IMR-90 (cell line): ENCODE measurements around the gene TAF10. TPM values are rescaled to one million over a fixed set of nuclear protein-coding genes. Genes with fewer than 3 reads are reported as not detected.

Experiments
- ATAC-seq: fragments of 200-7000 bp; cut with Tn5 transposase; 2 replicates; pipeline ENCODE4 v1.9.1; 2020; ENCODE audit warnings: low read depth, mild to moderate bottlenecking, moderate library complexity
- BruUV-seq: library from RNA; stranded (reverse); fragments of 400-500 nt; replicated peaks from 2 replicates; lab custom pipeline; 2021; lab: Mats Ljungman, UMichigan
- CTCF ChIA-PET: fragments of 300-600 bp; formaldehyde crosslinking; extraction: SDS; loops from one replicate; lab custom pipeline; 2021; ENCODE audit warnings: antibody characterized with exemption; lab: Yijun Ruan, JAX
- POLR2A ChIA-PET: fragments of 300-600 bp; sonication (Branson Sonifier 250); formaldehyde crosslinking; loops from one replicate; lab custom pipeline; 2022; ENCODE audit warnings: antibody characterized with exemption; ENCODE audit not compliant: unreplicated experiment; lab: Charles Lee
- DNase-seq: peaks from one replicate; pipeline ENCODE4 v3.0.0; 2013
- H2AFZ ChIP-seq: replicated peaks from 2 replicates; pipeline ENCODE3; 2013; ENCODE audit warnings: low read length, mild to moderate bottlenecking; ENCODE audit not compliant: poor library complexity
- H2AK5ac ChIP-seq: 2 replicates; pipeline ENCODE4 v1.6.1; 2013; ENCODE audit warnings: low read depth, low read length, inconsistent platforms
- H2AK9ac ChIP-seq: replicated peaks from 2 replicates; pipeline ENCODE3; 2013; ENCODE audit warnings: mild to moderate bottlenecking, low read depth, low read length, moderate library complexity; ENCODE audit not compliant: poor library complexity
- H2BK120ac ChIP-seq: 2 replicates; pipeline ENCODE4 v1.6.1; 2013; ENCODE audit warnings: low read depth, low read length, inconsistent platforms
- H2BK15ac ChIP-seq: 3 replicates; pipeline ENCODE4 v1.6.1; 2013; ENCODE audit warnings: low read depth, low read length, inconsistent platforms
- H2BK20ac ChIP-seq: 2 replicates; pipeline ENCODE4 v1.6.1; 2013; ENCODE audit warnings: low read depth, mild to moderate bottlenecking, inconsistent platforms, low read length, moderate library complexity
- H2BK5ac ChIP-seq: 2 replicates; pipeline ENCODE4 v1.6.1; 2013; ENCODE audit warnings: mild to moderate bottlenecking, low read depth, low read length, inconsistent platforms; ENCODE audit not compliant: poor library complexity, severe bottlenecking
- H3K14ac ChIP-seq: replicated peaks from 2 replicates; pipeline ENCODE4 v1.6.1; 2013; ENCODE audit warnings: low read depth, low read length, inconsistent platforms
- H3K18ac ChIP-seq: 2 replicates; pipeline ENCODE4 v1.6.1; 2013; ENCODE audit warnings: low read depth, low read length, control low read depth
- H3K23ac ChIP-seq: 2 replicates; pipeline ENCODE4 v1.6.1; 2013; ENCODE audit warnings: low read depth, low read length, inconsistent platforms
- H3K27ac ChIP-seq: 2 replicates; pipeline ENCODE4 v1.5.1; 2013; ENCODE audit warnings: mild to moderate bottlenecking, control low read depth, low read length; ENCODE audit not compliant: insufficient read depth
- H3K27me3 ChIP-seq: 2 replicates; pipeline ENCODE4 v1.6.1; 2013; ENCODE audit warnings: low read length; ENCODE audit not compliant: control insufficient read depth, insufficient read depth
- H3K36me3 ChIP-seq: 2 replicates; pipeline ENCODE4 v1.6.1; 2013; ENCODE audit warnings: low read length, mixed read lengths; ENCODE audit not compliant: control insufficient read depth, insufficient read depth
- H3K4ac ChIP-seq: 2 replicates; pipeline ENCODE4 v1.6.1; 2013; ENCODE audit warnings: low read depth, low read length, inconsistent platforms
- H3K4me1 ChIP-seq: 2 replicates; pipeline ENCODE4 v1.6.1; 2013; ENCODE audit warnings: low read length, mixed read lengths; ENCODE audit not compliant: control insufficient read depth, insufficient read depth
- H3K4me2 ChIP-seq: 2 replicates; pipeline ENCODE4 v1.6.1; 2013; ENCODE audit warnings: low read depth, mild to moderate bottlenecking, control low read depth, low read length, moderate library complexity
- H3K4me3 ChIP-seq: 2 replicates; pipeline ENCODE4 v1.5.1; 2013; ENCODE audit warnings: low read depth, mild to moderate bottlenecking, control low read depth, low read length, moderate library complexity; ENCODE audit not compliant: insufficient read depth
- H3K56ac ChIP-seq: 2 replicates; pipeline ENCODE4 v1.6.1; 2013; ENCODE audit warnings: low read length, inconsistent platforms; ENCODE audit not compliant: insufficient read depth; ENCODE audit errors: extremely low read depth
- H3K79me1 ChIP-seq, 2 experiments: 2 replicates each; pipeline ENCODE4 v1.6.1; 2013; ENCODE audit warnings: low read length in 2 of 2, inconsistent platforms in 1 of 2, low read depth in 1 of 2
- H3K9ac ChIP-seq: 2 replicates; pipeline ENCODE4 v1.6.1; 2013; ENCODE audit warnings: low read depth, low read length, control low read depth
- H3K9me1 ChIP-seq: 2 replicates; pipeline ENCODE4 v1.6.1; 2013; ENCODE audit warnings: low read length, inconsistent platforms; ENCODE audit not compliant: insufficient read depth
- H3K9me3 ChIP-seq: 2 replicates; pipeline ENCODE4 v1.6.1; 2013; ENCODE audit warnings: low read length; ENCODE audit not compliant: control insufficient read depth, insufficient read depth
- H4K20me1 ChIP-seq: 2 replicates; pipeline ENCODE4 v1.6.1; 2013; ENCODE audit warnings: low read length, inconsistent platforms; ENCODE audit not compliant: insufficient read depth
- H4K5ac ChIP-seq: 2 replicates; pipeline ENCODE4 v1.6.1; 2013; ENCODE audit warnings: mild to moderate bottlenecking, low read depth, low read length, control low read depth
- H4K8ac ChIP-seq, 2 experiments: 2 replicates each; pipeline ENCODE4 v1.6.1; 2013; ENCODE audit warnings: low read depth in 2 of 2, low read length in 2 of 2, control low read depth in 1 of 2, inconsistent platforms in 1 of 2
- H4K91ac ChIP-seq: 2 replicates; pipeline ENCODE4 v1.6.1; 2013; ENCODE audit warnings: low read depth, low read length, inconsistent platforms; ENCODE audit not compliant: insufficient read depth
- MAZ ChIP-seq: IDR thresholded peaks from 2 replicates; pipeline ENCODE4 v1.6.1; 2012; ENCODE audit warnings: low read depth, mild to moderate bottlenecking, low read length, improper control_type of control experiment, moderate library complexity, borderline replicate concordance
- SMC3 ChIP-seq: fragments of 150-350 bp; IDR thresholded peaks from 2 replicates; pipeline ENCODE4 v1.6.1; 2016; ENCODE audit warnings: low read depth, mild to moderate bottlenecking, antibody characterized with exemption, low read length, moderate library complexity
- WGBS, 2 experiments: methylation state at CpG; one replicate each; pipeline versions ENCODE4 v1.1.5 to v1.1.7; 2013; ENCODE audit warnings: missing lambda C conversion rate in 2 of 2; ENCODE audit not compliant: insufficient read length in 1 of 2; ENCODE audit errors: extremely low coverage in 2 of 2; 5-methylcytosine and 5-hydroxymethylcytosine counted together
- dilution Hi-C: fragments of 300-500 bp; cut with HindIII; formaldehyde crosslinking; loops from one replicate; pipeline ENCODE4 v1.14.3; 2018; ENCODE audit warnings: low sequenced_read_pairs; ENCODE audit not compliant: unreplicated experiment
- in situ Hi-C: fragments of 300-500 bp; cut with MboI; formaldehyde crosslinking; loops from 3 replicates; pipeline ENCODE4 v1.14.3; 2019; ENCODE audit warnings: low sequenced_read_pairs, inconsistent platforms, mixed read lengths
- intact Hi-C: fragments of 100-400 bp; cut with micrococcal nuclease; formaldehyde crosslinking; loops from 2 replicates; pipeline ENCODE4 v1.10.0; 2022
- polyA plus RNA-seq, 3 experiments: library from polyadenylated mRNA; depleted of rRNA; stranded (reverse); fragments of >200 nt; gene quantifications; 2 replicates each; pipeline ENCODE4 v1.2.3, GENCODE V29; 2012; ENCODE audit warnings: low replicate concordance in 1 of 3
- total RNA-seq: library from RNA; depleted of rRNA; stranded (reverse); fragments of >200 nt; gene quantifications from 2 replicates; pipeline ENCODE4 v1.2.3, GENCODE V29; 2012

The TAF10 gene
- total and polyA plus RNA-seq, 2 of the 4 experiments (the other 2 are of a cell fraction): 18.6 to 132 TPM

DNA sequence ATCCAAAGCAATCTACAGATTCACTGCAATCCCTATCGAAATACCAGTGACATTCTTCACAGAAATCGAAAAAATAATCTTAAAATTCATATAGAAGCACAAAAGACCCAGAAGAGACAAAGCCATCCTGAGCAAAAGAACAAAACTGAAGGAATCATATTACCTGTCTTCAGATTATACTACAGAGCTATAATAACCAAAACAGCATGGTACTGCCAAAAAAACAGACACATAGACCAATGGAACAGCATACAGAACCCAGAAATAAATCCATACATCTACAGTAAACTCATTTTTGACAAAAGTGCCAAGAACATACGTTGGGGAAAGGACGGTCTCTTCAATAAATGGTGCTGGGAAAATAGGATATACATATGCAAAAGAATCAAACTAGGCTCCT lies 27.5 kb downstream of the TAF10 start:
- H4K8ac ChIP-seq: no peak overlapping the region
- WGBS, 2 experiments: no CpG with 5 or more reads among the region's 4 CpGs
- peaks cover 2% of the 10 kb centered on the region; the same call in 1 of the 2 replicates for H3K9me3 ChIP-seq
- in situ Hi-C loops: no loop called here
- H3K4me2 ChIP-seq: no peak overlapping the region
- intact Hi-C loops: no loop called here
- H3K4me3 ChIP-seq: no peak overlapping the region
- H3K18ac ChIP-seq: no peak overlapping the region
- no peak overlapping the region for H3K9ac ChIP-seq
- H3K9me1 ChIP-seq: peaks cover 10% of the 10 kb centered on the region; the same call in 1 of the 2 replicates
- no peak overlapping the region for H4K91ac ChIP-seq
- no peak overlapping the region for H3K4ac ChIP-seq
- H3K79me1 ChIP-seq: peaks cover 0 to 6% of the 10 kb centered on the region in 2 experiments; a peak in 2 of 4 replicates
- H3K27ac ChIP-seq: no peak overlapping the region
- no TSS peak for BruUV-seq
- no peaks in the 10 kb centered on the region for H3K4me1 ChIP-seq
- H2AFZ ChIP-seq: no peak overlapping the region
- H4K5ac ChIP-seq: no peak overlapping the region
- no peak overlapping the region for H2AK9ac ChIP-seq
- no peak overlapping the region for H2BK5ac ChIP-seq
- no peaks in the 10 kb centered on the region; the same call in 1 of the 2 replicates for H4K20me1 ChIP-seq
- TF ChIP-seq SMC3 (no peak), MAZ (no peak)
- ChIA-PET POLR2A (no interaction called here), CTCF (no interaction called here)
- dilution Hi-C loops: no loop called here
- H3K56ac ChIP-seq: no peak overlapping the region
- H2BK20ac ChIP-seq: no peak overlapping the region
- no peak overlapping the region for H2BK120ac ChIP-seq
- no peak overlapping the region for H3K14ac ChIP-seq
- H3K36me3 ChIP-seq: 0 out of 2 replicates have a peak, but pooled peaks cover 1% of the 10 kb centered on the region
- ATAC-seq (no peak), DNase-seq (no peak)
- H2AK5ac ChIP-seq: no peak overlapping the region
- no peak overlapping the region for H3K23ac ChIP-seq
- no peaks in the 10 kb centered on the region for H3K27me3 ChIP-seq
- no peak overlapping the region for H2BK15ac ChIP-seq
